Erythroblast (primary cell): Measurements from ENCODE around the gene TNNI3K.

Experiments
- GATA1 ChIP-seq: IDR thresholded peaks from 2 replicates; pipeline ENCODE4 v1.6.1; 2011; ENCODE audit warnings: low read depth, mild to moderate bottlenecking, control low read depth, low read length, moderate library complexity
- POLR2A ChIP-seq: IDR thresholded peaks from 2 replicates; pipeline ENCODE4 v1.6.1; 2011; ENCODE audit warnings: mild to moderate bottlenecking, low read length

GRCh38 chr1:74584185-74584584 lies 349.0 kb downstream of the TNNI3K start:
- TF ChIP-seq POLR2A = no peak
- TF ChIP-seq GATA1 = no peak
